Measurements from ENCODE around the gene SPACA6.

The SPACA6 gene

GRCh38 chr19:51706296-51706695 lies 13.2 kb downstream of the SPACA6 start:
- Mint-ChIP-seq H3K27me3 (peaks cover 33% of the 10 kb centered on the region), H3K27ac (peak overlapping the region; percentile 39), H3K9me3 (peaks cover 3% of the 10 kb centered on the region), H3K36me3 (peaks cover 23% of the 10 kb centered on the region), H3K4me3 (peak overlapping the region; percentile 58), H3K4me1 (peaks cover 31% of the 10 kb centered on the region)
- no peak for DNase-seq
- CTCF ChIA-PET = interaction anchor here (0.8 kb wide), 1 partner anchor 47 kb away, joined by 3 read pairs; no protein-coding TSS in a partner anchor

- Mint-ChIP-seq H3K4me3 (no peak overlapping the region), H3K27me3 (peaks cover 28% of the 10 kb centered on the region), H3K36me3 (peaks cover 23% of the 10 kb centered on the region), H3K9me3 (peaks cover 3% of the 10 kb centered on the region), H3K4me1 (peaks cover 31% of the 10 kb centered on the region), H3K27ac (no peak overlapping the region)
- CTCF ChIA-PET = interaction anchor here (0.8 kb wide), 1 partner anchor 47 kb away, joined by 3 read pairs; no protein-coding TSS in a partner anchor
- DNase-seq = no peak
Measured at GRCh38 chr19:51706885-51707284, 13.8 kb downstream of the SPACA6 start.

- Mint-ChIP-seq H3K36me3 (peaks cover 23% of the 10 kb centered on the region), H3K4me3 (no peak overlapping the region), H3K9me3 (no peaks in the 10 kb centered on the region), H3K27ac (no peak overlapping the region), H3K27me3 (peaks cover 15% of the 10 kb centered on the region), H3K4me1 (peaks cover 16% of the 10 kb centered on the region)
- CTCF ChIA-PET = no interaction called here
- DNase-seq = no peak
Measured at GRCh38 chr19:51708811-51709210, 15.7 kb downstream of the SPACA6 start.

GRCh38 chr19:51709575-51709974 lies 16.4 kb downstream of the SPACA6 start:
- DNase-seq = no peak
- peaks cover 20% of the 10 kb centered on the region for H3K36me3 Mint-ChIP-seq
- CTCF ChIA-PET = interaction anchor here (0.6 kb wide), 1 partner anchor 68 kb away, joined by 3 read pairs; no protein-coding TSS in a partner anchor
- H3K9me3 Mint-ChIP-seq = no peaks in the 10 kb centered on the region
- H3K27me3 Mint-ChIP-seq = peaks cover 13% of the 10 kb centered on the region
- no peak overlapping the region for H3K4me3 Mint-ChIP-seq
- no peak overlapping the region for H3K27ac Mint-ChIP-seq
- peaks cover 13% of the 10 kb centered on the region for H3K4me1 Mint-ChIP-seq

GRCh38 chr19:51710163-51710562 lies 17.0 kb downstream of the SPACA6 start:
- CTCF ChIA-PET = no interaction called here

GRCh38 chr19:51711702-51712101 lies 18.6 kb downstream of the SPACA6 start:
- Mint-ChIP-seq H3K4me1 (no peaks in the 10 kb centered on the region), H3K36me3 (peaks cover 6% of the 10 kb centered on the region), H3K27ac (no peak overlapping the region), H3K4me3 (no peak overlapping the region), H3K9me3 (no peaks in the 10 kb centered on the region), H3K27me3 (peaks cover 17% of the 10 kb centered on the region)
- CTCF ChIA-PET = no interaction called here
- no peak for DNase-seq

More at GRCh38 chr19:51710163-51710562, 17.0 kb downstream of the SPACA6 start:
- Mint-ChIP-seq H3K4me1 (peaks cover 9% of the 10 kb centered on the region), H3K27me3 (peaks cover 13% of the 10 kb centered on the region), H3K36me3 (peaks cover 17% of the 10 kb centered on the region), H3K9me3 (no peaks in the 10 kb centered on the region), H3K27ac (no peak overlapping the region), H3K4me3 (no peak overlapping the region)
- no peak for DNase-seq

- Mint-ChIP-seq H3K36me3 (peaks cover under 1% of the 10 kb centered on the region), H3K9me3 (no peaks in the 10 kb centered on the region), H3K27me3 (peaks cover 17% of the 10 kb centered on the region), H3K4me3 (no peak overlapping the region), H3K27ac (no peak overlapping the region), H3K4me1 (no peaks in the 10 kb centered on the region)
- no peak for DNase-seq
- CTCF ChIA-PET = no interaction called here
Measured at GRCh38 chr19:51712461-51713081, 19.4 kb downstream of the SPACA6 start.

GRCh38 chr19:51713319-51714285 lies 20.5 kb downstream of the SPACA6 start:
- Mint-ChIP-seq H3K9me3 (no peaks in the 10 kb centered on the region), H3K4me3 (no peak overlapping the region), H3K27ac (no peak overlapping the region), H3K4me1 (no peaks in the 10 kb centered on the region), H3K27me3 (peaks cover 24% of the 10 kb centered on the region), H3K36me3 (no peaks in the 10 kb centered on the region)
- DNase-seq = no peak
- CTCF ChIA-PET = no interaction called here

GRCh38 chr19:51714848-51715247 lies 21.7 kb downstream of the SPACA6 start:
- peaks cover 3% of the 10 kb centered on the region for H3K4me1 Mint-ChIP-seq
- H3K27ac Mint-ChIP-seq = no peak overlapping the region
- peaks cover 32% of the 10 kb centered on the region for H3K27me3 Mint-ChIP-seq
- peaks cover 2% of the 10 kb centered on the region for H3K9me3 Mint-ChIP-seq
- no peak overlapping the region for H3K4me3 Mint-ChIP-seq
- H3K36me3 Mint-ChIP-seq = peaks cover 2% of the 10 kb centered on the region
- DNase-seq = no peak
- CTCF ChIA-PET = no interaction called here

GRCh38 chr19:51715850-51716249 lies 22.7 kb downstream of the SPACA6 start:
- Mint-ChIP-seq H3K27ac (no peak overlapping the region), H3K4me1 (peaks cover 3% of the 10 kb centered on the region), H3K36me3 (peaks cover 2% of the 10 kb centered on the region), H3K27me3 (peaks cover 36% of the 10 kb centered on the region), H3K4me3 (no peak overlapping the region), H3K9me3 (peaks cover 2% of the 10 kb centered on the region)
- CTCF ChIA-PET = no interaction called here
- no peak for DNase-seq

GRCh38 chr19:51716925-51717324 lies 23.8 kb downstream of the SPACA6 start:
- Mint-ChIP-seq H3K27ac (no peak overlapping the region), H3K36me3 (peaks cover 2% of the 10 kb centered on the region), H3K4me3 (no peak overlapping the region), H3K9me3 (peaks cover 2% of the 10 kb centered on the region), H3K27me3 (peaks cover 43% of the 10 kb centered on the region), H3K4me1 (peaks cover 3% of the 10 kb centered on the region)
- CTCF ChIA-PET = interaction anchor here (1.5 kb wide), 1 partner anchor 60 kb away, joined by 5 read pairs; no protein-coding TSS in a partner anchor
- no peak for DNase-seq

- no peak for DNase-seq
- no peak overlapping the region for H3K27ac Mint-ChIP-seq
- CTCF ChIA-PET = no interaction called here
- H3K9me3 Mint-ChIP-seq = peaks cover 2% of the 10 kb centered on the region
- H3K27me3 Mint-ChIP-seq = peaks cover 52% of the 10 kb centered on the region
- peaks cover 3% of the 10 kb centered on the region for H3K4me1 Mint-ChIP-seq
- H3K36me3 Mint-ChIP-seq = peaks cover 2% of the 10 kb centered on the region
- H3K4me3 Mint-ChIP-seq = no peak overlapping the region
Measured at GRCh38 chr19:51719251-51719988, 26.3 kb downstream of the SPACA6 start.

GRCh38 chr19:51721905-51722304 lies 28.8 kb downstream of the SPACA6 start:
- Mint-ChIP-seq H3K9me3 (peaks cover 2% of the 10 kb centered on the region), H3K4me3 (no peak overlapping the region), H3K27me3 (peaks cover 59% of the 10 kb centered on the region)

GRCh38 chr19:51722492-51722891 lies 29.4 kb downstream of the SPACA6 start:
- H3K9me3 Mint-ChIP-seq = peaks cover 2% of the 10 kb centered on the region
- CTCF ChIA-PET = no interaction called here
- H3K27me3 Mint-ChIP-seq = peaks cover 59% of the 10 kb centered on the region
- no peak overlapping the region for H3K27ac Mint-ChIP-seq
- H3K36me3 Mint-ChIP-seq = peaks cover 2% of the 10 kb centered on the region
- no peak for DNase-seq
- peaks cover 3% of the 10 kb centered on the region for H3K4me1 Mint-ChIP-seq
- no peak overlapping the region for H3K4me3 Mint-ChIP-seq

More at GRCh38 chr19:51721905-51722304, 28.8 kb downstream of the SPACA6 start:
- no peak for DNase-seq
- CTCF ChIA-PET = no interaction called here
- H3K27ac Mint-ChIP-seq = no peak overlapping the region
- H3K36me3 Mint-ChIP-seq = peaks cover 2% of the 10 kb centered on the region
- peaks cover 3% of the 10 kb centered on the region for H3K4me1 Mint-ChIP-seq

Measured in activated naive CD4-positive, alpha-beta T cell treated with anti-CD3 and anti-CD28 coated beads, Interleukin-2, amount 10 ng/mL, durations not matched to agents 7 days and 5 days (primary cell).